NCI-H748 (cell line): ENCODE measurements around the gene UBA3.

ENCODE experiments used
- DNase-seq: peaks from one replicate; lab custom pipeline; 2025; ENCODE audit not compliant: unreplicated experiment; lab: John Stamatoyannopoulos, UW

The UBA3 gene

GRCh38 chr3:69099576-69099975, 19.4 kb upstream of the UBA3 start:
- DNase-seq: no peak

DNA sequence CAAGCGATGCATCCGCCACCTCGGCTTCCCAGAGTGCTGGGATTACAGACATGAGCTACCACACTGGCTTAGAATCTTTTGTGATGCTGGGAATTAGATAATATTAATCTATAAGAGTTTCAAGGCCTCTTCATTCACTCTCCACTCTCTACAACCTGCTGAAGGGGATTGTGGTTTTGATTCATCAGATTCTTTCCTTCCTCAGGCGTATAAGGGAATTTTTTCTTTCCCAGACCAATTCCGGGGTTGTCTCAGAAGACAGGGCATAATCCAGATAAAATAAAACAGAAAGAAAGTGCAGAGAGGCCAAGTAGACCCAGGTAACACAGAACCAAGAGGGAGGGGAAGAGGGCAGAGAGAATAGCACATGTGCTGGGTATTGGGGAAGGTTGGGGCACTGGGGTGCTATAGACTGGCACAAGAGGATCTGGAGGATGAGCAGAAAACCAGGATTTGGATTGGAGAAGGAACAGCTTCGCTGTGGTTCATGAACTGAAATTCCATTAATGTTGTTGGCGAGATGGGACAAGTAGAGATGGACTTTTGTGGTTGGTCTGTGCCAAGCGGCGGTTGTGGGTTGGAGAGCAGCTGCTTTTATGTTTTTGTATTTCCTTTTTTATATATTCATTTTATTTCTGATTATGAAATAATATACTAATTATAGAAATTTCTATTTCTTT, 17.4 kb upstream of the UBA3 start:
- DNase-seq: no peak

- DNase-seq: no peak
Measured at GRCh38 chr3:69096299-69096698, 16.1 kb upstream of the UBA3 start.

DNA sequence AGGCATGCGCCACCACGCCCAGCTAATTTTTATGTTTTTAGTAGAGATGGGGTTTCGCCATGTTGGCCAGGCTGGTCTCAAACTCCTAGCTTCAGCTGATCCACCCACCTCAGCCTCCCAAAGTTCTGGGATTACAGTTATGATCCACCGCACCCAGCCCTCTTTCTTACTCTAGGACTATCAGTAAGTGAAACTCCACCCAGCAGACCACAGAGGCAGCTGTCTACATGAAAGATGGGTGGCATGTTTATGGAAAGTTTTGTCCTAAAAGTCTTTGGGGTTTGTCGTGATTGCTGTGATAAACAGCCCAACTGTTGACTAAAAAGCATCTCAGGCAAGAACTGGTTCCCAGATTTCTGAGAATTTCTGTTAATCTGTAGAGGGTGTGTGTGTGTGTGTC, 15.5 kb upstream of the UBA3 start:
- DNase-seq: no peak

DNA sequence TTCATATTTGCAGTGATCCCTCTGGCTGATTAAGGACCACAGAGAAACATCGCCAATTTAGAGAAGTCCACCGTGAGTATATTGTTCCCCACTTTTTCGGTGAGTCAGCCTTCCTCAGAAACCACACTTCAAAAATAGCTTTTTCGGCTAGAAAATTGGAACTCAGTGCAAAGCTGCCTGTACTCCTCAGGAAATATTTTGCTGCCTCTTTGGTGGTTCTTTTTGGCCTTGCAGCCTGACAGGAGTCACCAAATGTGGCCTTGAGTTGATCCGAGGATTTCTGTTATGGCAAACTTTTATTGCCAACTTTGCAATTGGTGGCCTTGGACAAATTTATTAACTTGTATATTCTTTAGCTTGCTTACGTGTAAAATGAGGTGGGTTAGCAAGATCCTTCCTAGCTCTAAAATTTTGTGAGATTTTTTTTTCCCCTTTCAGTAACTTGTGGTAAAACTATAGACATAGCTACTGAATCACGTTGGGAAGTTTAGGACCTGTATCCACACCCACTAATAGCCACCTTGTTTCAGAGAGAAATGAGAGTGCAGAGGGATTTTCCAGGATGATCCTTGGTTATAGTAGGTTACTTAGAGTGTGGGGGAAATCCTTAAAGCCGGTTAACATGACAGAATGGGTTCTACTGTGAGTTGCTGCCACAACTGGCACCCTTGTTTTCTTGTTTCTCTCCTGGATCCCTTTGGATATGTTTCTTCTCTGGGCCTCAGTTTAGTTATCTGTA, 14.5 kb upstream of the UBA3 start:
- DNase-seq: no peak

DNA sequence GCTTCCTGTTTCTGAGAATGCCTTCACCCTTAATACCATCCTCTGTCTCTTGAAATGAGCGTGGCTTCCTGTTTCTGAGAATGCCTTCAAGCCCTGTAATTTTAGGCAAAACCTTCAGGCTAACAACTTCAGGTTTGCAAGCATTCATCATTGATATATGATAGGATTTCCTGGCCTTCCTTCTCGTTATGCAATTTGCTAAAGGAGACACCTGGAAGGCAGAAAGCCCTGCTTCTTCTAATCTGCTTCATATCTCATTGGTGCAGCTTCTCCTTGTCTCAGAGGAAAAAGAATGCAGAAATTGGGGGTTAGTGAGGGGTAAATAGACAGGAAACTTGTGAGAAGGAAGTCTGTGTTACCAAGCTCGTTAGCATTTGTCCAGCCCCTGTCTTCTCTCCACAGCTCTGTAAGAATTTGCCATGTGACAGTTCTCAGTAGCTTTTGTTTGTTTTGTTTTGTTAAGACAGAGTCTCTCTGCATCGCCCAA, 11.9 kb upstream of the UBA3 start:
- no peak for DNase-seq

DNA sequence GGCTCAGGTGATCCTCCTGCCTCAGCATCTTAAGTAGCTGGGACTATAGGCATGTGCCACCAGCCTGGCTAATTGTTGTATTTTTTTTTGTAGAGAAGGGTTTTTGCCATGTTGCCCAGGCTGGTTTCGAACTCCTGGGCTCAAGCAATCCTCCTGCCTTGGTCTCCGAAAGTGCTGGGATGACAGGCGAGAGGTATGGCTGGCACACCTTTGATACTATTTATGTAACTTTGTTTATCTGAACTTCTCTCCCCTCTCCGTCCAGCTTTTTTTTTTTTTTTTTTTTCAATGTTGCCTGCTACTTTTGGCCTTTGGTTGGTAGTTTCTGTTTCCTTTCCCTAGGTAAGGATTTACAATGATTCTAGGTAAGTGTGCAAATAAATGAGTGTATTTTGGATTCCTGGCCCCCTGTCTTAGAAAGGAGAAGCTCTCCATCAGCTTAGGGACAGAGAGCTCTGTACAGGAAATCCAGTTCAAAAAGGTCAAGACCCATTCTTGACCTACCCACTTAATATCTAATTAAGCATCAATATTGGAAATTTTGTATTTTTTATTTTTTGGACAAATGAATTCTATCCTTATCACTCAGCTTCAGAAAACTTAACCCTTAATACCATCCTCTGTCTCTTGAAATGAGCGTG, 11.3 kb upstream of the UBA3 start:
- DNase-seq: no peak

DNA sequence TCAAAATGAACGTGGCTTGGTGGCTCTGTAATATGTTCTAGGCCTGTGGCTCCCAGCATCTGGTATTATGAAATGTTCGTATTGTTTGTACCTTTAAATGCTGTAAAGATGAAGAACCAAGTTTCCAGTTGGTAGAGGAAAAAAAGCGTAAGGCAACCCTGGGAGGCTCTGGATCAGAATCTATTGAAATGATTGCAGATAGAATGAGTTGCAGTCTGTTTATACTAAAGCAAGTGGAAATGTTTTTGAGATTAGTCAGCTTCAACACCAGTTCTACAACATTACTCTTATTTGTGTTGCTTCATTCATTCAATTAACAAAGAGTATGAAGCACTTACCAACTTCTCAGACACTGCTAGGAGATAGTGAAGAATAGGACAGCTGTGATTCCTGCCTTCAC, 9.9 kb upstream of the UBA3 start:
- DNase-seq: no peak

GRCh38 chr3:69088063-69088462, 7.9 kb upstream of the UBA3 start:
- no peak for DNase-seq

- no peak for DNase-seq
Measured at GRCh38 chr3:69087030-69087791, 7.0 kb upstream of the UBA3 start.

DNA sequence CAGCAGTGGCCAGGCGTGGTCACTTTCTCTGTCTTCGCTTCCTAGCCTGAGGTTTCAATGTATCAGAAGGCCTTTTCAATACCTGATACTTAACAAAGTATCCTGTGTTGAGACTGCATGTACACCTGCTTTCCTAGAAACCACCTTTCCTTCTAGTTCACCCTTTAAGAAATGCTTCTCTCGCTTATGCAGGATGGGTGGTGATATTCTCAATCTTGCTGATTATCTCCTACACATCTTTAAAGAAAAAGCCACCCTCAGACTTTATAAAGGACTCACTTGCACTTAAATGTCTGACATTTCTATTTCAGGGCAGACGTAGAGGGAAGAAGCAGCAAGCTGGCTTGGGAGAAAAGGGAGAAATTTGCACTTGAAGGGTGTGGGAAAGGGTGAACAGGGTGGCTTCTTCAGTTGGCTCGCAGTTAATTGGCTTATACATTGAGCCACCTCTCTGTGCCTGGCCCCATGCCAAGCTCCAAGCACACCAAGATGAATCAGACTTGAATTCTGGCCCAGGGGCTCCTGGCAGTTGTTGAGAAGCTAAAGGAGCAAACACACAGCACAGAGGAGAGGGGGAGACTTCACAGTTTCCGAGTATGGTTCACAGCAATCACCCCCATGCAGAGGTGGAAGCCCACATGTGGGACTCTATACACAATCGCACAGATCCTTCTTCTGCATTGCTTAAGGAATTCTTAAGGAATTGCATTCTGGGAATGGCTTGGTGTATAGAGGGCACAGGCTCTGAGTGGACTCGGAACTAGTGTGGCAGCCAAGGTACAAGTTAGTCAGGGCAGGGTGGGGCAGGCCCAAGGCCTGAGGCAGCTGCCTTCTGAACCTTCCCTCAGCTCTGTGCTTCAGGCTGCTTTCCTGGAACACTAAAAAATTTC, 5.9 kb upstream of the UBA3 start:
- peak; percentile 58 for DNase-seq

GRCh38 chr3:69085168-69085832, 5.1 kb upstream of the UBA3 start:
- DNase-seq: peak; percentile 24

GRCh38 chr3:69084326-69085167, 4.4 kb upstream of the UBA3 start, which contains the start of gene ARL6IP5:
ARL6IP5 (plus strand) TSS chr3:69084937; CDS start chr3:69085048, 111 bp downstream.
- peak; percentile 87 for DNase-seq

DNA sequence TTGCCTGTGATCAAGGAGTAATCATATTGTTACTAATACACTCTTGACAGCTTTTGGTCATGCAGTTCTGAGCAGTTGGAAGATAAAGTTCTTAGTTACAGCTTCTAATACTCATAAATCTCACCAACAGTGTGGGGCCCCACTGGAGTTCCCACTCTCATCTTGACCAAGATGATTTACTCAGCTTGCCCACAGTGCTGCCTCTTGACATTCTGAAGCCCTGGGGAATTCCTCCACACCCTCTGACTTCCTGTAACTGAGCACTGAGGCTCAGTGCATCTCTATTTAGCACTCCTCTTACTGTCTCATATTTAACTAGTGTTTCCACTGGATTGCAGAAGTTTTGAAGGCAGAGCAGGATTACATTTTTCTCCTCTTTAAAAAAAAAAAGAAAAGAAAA, 2.6 kb upstream of the UBA3 start:
- DNase-seq: no peak

DNA sequence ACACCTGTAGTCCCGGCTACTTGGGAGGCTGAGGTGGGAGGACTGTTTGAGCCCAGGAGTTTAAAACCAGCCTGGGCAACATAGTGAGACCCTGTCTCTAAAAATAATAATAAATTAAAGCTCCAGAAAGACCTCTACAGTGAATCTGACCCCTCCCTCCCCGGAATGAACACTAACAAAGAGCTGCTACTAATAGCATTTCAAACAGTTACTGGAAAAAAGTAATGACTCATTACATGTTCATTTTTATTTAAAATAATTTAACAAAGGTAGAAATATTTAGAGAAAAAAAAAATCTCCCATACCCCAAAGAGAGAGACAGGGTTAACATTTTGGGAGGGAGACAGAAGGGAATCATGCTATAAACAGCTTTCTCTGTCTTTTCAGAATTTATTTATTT, 2.2 kb upstream of the UBA3 start:
- no peak for DNase-seq

DNA sequence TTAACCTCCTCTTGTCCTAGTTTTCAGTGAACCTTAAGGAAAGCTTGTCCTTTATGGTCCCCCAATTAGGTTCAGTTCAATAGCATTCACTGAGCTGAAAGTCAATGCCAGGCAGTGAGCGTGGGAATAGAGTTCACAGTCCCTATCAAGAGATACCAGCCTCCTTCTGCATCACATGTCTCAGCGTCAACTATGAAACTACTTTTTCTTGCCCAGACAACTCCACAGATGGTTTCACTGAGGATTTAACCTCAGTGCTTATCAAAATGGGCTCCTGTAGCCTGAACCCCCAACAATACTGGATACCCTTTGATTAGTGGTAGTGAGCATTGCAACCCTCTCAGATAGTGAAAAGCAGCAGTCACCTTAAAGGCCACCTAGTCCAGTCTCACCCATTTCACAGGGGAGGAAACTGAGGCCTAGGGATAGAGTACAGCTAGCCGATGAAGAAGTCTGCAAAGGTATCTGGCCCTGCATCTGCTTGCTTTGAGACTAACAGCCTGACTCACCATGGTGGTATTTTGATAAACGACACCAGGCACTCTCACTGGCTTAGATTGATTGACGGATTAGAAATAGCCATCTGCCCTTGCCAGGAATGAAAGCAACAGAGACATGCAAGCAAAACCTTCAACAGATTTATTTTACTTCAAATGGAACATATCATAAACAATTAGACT, 1.6 kb upstream of the UBA3 start:
- no peak for DNase-seq

DNA sequence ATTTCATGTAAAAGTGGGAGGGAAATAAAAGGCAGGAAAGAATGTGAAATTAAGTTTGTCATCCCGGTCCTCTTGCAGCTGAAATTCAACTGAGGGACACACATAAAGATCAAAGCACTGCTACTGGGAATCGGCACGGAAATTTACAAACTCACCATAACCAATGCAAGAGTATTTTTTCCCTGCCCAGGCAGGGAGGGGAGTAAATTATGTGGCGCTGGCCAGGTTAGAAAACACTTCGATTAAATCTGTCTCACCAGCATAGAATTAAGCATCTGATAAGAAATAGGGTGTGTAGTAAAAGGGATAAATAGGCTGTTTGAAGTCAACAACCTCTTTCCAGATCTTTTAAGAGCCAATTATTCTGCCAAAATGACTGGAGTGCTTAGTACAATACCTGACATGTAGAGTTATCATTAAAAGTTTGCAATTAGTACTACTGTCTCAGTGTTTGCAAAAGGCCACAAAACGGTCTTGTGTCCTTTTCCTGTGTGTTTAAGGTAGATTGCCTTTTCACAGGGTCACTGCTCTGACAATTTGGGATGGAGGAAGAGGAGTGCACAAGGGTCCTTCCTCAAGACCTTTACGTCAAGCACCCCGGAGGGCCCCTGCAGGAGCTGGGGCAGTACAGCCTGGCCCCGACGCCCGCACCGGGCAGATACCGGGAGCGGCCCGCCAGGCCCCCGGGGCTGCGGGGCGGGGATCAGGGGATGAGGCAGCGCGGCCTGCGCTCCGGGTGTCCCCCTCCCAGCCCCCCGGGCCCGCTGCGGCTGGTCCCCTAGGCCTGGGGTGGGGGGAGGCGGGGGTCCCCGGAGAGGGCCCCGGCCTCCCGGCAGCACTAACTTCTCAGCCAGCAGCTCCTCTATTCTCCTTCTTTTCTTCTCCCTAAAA, 651 bp downstream of the UBA3 start:
- DNase-seq: peak; percentile 9
